GM12872 (cell line): Measurements from ENCODE around the gene CRTAC1.

ENCODE experiments used
- TF ChIP-seq, protein P1 (sequence below): IDR thresholded peaks from 3 replicates; pipeline ENCODE4 v1.5.1; 2011; ENCODE audit warnings: low read depth, mild to moderate bottlenecking, low read length, moderate library complexity; ENCODE audit not compliant: insufficient read depth

CRTAC1 gene

GRCh38 chr10:97923057-97923456 lies 107.4 kb downstream of the CRTAC1 start:
- TF ChIP-seq, protein P1, sequence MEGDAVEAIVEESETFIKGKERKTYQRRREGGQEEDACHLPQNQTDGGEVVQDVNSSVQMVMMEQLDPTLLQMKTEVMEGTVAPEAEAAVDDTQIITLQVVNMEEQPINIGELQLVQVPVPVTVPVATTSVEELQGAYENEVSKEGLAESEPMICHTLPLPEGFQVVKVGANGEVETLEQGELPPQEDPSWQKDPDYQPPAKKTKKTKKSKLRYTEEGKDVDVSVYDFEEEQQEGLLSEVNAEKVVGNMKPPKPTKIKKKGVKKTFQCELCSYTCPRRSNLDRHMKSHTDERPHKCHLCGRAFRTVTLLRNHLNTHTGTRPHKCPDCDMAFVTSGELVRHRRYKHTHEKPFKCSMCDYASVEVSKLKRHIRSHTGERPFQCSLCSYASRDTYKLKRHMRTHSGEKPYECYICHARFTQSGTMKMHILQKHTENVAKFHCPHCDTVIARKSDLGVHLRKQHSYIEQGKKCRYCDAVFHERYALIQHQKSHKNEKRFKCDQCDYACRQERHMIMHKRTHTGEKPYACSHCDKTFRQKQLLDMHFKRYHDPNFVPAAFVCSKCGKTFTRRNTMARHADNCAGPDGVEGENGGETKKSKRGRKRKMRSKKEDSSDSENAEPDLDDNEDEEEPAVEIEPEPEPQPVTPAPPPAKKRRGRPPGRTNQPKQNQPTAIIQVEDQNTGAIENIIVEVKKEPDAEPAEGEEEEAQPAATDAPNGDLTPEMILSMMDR: no peak

DNA sequence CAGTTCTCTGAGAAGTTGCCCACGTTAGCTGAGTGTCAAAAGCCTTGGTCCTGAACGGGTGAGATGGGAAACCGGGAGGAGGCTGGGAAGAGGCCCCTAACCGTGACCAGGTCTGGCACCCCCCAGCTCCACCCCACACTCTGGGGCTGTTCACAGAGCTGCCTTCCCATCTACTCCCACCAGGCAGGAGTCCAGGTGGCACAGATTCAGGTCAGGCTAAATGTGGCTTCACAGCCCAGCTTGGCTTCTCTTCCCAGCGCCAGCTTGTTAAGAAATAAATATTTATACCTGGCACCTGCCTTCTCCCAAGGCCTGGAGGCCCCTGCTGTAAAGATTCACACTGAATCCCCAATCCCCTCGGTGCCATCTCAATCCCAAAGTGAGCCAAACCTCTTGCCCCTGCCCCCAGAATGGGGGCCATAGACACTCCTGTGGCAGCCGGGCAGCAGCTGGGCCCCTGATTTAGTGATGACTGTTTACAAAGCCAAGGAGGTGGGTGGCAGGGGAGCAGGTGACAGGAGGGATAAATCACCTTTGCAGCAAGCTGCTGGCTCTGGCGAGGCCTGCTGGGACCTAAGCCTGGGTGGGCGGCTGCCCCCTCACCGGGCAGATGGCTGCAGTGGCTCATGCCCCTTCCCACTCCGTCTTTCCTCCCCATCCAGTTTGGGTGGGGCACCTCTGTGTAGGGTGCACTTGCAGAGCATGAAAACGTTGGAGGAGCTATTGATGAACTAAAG lies 108.2 kb downstream of the CRTAC1 start:
- TF ChIP-seq, protein P1: no peak

DNA sequence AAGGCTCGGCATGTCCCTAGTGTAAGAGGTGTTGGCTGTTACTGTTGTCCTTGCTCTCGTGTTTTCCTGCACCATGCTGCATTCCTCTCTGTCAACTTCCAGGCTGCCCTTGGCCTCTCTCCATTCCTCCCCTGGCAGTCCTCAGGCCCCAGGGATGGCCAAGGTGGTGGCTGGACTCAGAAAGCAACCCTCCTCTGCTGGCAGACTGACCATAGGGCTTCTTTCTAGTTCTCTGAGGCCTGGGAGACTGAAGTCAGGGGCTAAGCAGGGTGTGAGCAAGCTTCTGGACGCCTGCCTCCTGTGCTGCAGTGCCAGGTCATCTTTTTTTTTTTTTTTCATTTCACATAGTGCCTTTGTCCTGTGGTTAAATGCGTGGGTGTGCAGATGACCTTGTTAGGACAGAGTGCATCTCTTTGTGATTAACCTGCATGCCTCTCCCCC lies 108.8 kb downstream of the CRTAC1 start:
- TF ChIP-seq, protein P1: no peak

DNA sequence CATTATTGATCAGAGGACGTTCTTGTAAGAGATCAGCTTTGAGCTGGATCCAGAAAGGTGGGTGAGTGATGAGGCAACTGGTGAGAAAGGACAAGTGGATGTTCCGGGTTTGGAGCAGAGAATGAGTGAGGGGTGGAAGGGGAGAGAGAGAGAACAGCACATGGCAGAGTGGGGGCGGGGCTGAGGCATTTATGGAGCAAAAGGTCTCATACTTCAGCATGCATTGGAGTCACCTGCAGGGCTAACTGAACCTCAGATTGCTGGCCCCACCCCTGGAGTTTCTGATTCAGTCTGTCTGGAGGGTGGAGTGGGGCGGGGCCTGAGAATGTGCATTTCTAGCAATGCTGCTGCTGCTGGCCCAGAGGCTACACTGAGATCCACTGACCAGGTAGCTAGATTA lies 109.6 kb downstream of the CRTAC1 start:
- TF ChIP-seq, protein P1: no peak

GRCh38 chr10:97919012-97919411 lies 111.4 kb downstream of the CRTAC1 start:
- TF ChIP-seq, protein P1: no peak

DNA sequence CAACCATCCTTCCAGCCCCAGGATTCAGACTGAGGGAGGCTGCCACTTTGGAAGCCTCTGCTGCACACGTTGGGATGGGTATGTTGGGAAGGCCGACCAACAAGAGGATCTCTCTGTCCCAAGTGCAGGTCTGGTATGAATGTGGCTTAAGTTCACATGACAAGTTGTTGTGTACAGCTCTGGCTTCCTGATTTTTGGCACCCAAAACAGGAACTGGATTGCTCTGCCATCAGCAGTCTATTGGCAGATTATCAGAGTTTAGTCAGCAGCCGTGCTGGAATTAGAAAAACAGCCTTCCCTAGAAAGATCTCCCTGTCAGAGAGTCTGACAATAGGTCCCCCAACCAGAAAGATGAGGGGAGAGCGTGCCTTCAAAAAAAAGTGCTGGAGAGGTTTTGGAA lies 113.8 kb downstream of the CRTAC1 start:
- TF ChIP-seq, protein P1: no peak

GRCh38 chr10:97915346-97916131 lies 114.9 kb downstream of the CRTAC1 start:
- TF ChIP-seq, protein P1: no peak
